PFSK-1 (cell line): ENCODE results near the gene ADAM33.

Experiments
- FOXP2 ChIP-seq: optimal IDR thresholded peaks from 2 replicates; pipeline ENCODE3; 2011; ENCODE audit warnings: borderline replicate concordance, control low read depth, inconsistent platforms; ENCODE audit not compliant: insufficient read depth; ENCODE audit errors: extremely low read length, extremely low read depth
- POLR2AphosphoS5 ChIP-seq: IDR thresholded peaks from 2 replicates; pipeline ENCODE4 v1.6.1; 2012; ENCODE audit warnings: low read depth, mild to moderate bottlenecking, control low read depth, low read length, moderate library complexity
- REST ChIP-seq, 2 experiments: IDR thresholded peaks; 2 replicates each; pipeline versions ENCODE4 v1.6.1 to v1.8.0; 2011 to 2012; ENCODE audit warnings: low read depth in 2 of 2, low read length in 2 of 2, control low read depth in 1 of 2, inconsistent platforms in 1 of 2, mild to moderate bottlenecking in 1 of 2, moderate library complexity in 1 of 2; ENCODE audit not compliant: insufficient read depth in 1 of 2
- SIN3A ChIP-seq: IDR thresholded peaks from 2 replicates; pipeline ENCODE4 v1.6.1; 2012; ENCODE audit warnings: mild to moderate bottlenecking, low read length, moderate library complexity, borderline replicate concordance; ENCODE audit not compliant: insufficient read depth
- TAF1 ChIP-seq: IDR thresholded peaks from 2 replicates; pipeline ENCODE4 v1.6.1; 2012; ENCODE audit warnings: low read length, control low read depth, borderline replicate concordance; ENCODE audit not compliant: insufficient read depth

The ADAM33 gene

DNA sequence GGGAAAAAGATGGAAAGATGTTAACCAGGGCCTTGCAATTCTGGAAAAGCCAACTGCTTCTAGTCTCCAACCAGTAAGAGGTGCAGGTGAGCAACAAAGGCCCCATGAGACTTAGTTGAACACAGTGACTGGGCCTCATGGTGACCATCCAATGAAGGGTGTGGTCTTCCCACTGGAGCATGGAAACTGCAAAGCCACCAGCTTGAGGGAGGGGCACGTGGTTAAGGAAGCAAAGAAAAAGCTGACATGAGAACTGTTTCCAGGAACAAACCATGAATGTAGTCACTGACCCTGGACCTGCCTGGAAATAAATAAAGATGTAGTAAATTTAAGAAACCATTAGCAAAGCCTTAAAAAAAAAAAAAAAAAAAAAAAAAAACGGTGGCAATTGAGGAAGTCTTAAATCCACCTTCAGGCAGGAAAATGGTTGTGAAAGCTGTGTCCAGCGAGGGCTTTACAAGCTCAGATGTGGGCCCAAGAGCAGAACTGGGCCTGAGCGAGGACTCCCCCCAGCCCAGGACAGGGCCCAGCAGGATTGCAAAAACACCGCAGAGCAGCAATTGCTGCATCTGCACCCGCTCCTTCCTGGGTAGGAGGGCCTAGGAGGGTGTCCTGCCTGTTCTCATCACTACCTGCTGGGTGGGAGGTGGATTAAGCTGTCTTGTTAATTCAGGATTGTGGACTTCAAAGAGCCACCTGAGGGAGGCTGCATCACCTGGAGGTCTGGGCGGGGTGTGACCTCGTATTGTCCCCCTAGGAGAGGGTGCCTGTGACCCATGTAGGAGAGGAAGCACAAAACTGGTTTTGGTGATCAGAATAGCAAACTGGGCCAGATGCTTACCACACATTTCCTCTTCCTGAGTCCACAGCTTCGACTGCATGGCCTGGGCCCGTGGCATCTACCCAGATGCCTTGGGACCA, 28.9 kb downstream of the ADAM33 start:
- TF ChIP-seq POLR2AphosphoS5 (no peak), REST (IDR thresholded peaks at IDR 0.05; ENCODE audit: insufficient read depth in 1 of 2, low read depth in 2 of 2, low read length in 2 of 2) (no peak), TAF1 (no peak), SIN3A (no peak), FOXP2 (no peak)

GRCh38 chr20:3652221-3652620, 29.6 kb downstream of the ADAM33 start:
- TF ChIP-seq SIN3A (no peak), POLR2AphosphoS5 (no peak), TAF1 (no peak), REST (IDR thresholded peaks at IDR 0.05; ENCODE audit: insufficient read depth in 1 of 2, low read depth in 2 of 2, low read length in 2 of 2) (no peak), FOXP2 (no peak)

DNA sequence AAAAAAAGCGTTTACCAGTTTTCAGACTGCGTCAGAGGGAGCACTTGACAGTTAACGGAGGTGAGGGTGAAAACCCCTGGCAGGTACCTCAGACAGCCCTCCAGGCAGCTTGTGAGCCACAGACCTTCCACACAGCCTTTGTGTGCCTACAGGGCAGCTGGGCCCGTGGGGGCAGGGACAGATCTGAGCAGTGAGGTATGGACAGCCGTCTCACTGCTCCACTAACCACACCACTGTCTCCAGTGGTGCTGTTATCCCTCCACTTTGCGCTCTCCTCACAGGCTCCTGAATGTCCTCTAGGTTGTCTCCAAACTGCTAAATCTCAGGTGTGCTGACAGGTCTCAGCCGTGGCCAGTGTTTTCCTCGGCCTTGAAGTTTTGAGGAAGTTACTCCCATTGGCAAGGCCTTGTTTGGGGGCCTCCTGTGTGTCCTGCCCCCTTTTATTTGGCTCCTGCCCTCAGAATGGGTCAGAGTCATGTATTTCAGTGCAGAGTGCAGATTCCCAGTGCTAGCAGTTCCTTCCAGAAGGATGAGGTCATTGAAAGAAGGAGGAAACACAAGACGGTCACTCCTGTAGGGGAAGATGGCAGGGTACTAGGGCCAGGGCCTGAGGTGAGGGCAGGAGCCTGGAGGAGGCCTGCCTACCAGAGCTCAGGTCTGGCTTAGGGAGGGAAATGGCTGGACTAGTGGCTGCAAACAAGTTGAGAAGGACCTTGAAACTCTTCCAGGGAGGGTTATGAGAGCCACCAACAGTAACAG, 30.4 kb downstream of the ADAM33 start:
- TF ChIP-seq TAF1 (no peak), REST (IDR thresholded peaks at IDR 0.05; ENCODE audit: insufficient read depth in 1 of 2, low read depth in 2 of 2, low read length in 2 of 2) (no peak), SIN3A (no peak), POLR2AphosphoS5 (no peak), FOXP2 (no peak)

- TF ChIP-seq POLR2AphosphoS5 (no peak), SIN3A (no peak), REST (IDR thresholded peaks at IDR 0.05; ENCODE audit: insufficient read depth in 1 of 2, low read depth in 2 of 2, low read length in 2 of 2) (no peak), FOXP2 (no peak), TAF1 (no peak)
Measured at GRCh38 chr20:3648951-3649350, 32.9 kb downstream of the ADAM33 start.
